Measurements from ENCODE around the gene SLC7A14. TPM values are rescaled to one million over a fixed set of nuclear protein-coding genes. Genes with fewer than 3 reads are reported as not detected.

Gene SLC7A14
- total and polyA plus RNA-seq, 2 donors (not counting 3 experiments of a cell fraction or from before 2014, with no cell fraction given) = 0.07 to 0.57 TPM

DNA sequence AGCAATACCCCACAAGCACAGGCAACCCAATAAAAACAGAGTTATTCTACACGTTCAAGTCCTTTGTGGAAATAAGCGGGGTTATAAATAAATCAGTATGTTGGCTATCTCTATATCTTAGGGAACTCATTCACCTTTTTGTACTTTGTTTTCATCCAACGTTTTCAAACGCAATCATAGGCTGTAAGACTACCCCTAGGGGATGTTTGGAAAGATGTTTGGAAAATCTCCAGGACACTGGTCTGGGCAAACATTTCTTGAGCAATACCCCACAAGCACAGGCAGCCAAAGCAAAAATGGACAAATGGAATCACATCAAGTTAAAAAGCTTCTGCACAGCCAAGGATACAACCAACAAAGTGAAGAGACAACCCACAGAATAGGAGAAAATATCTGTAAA, 97.1 kb downstream of the SLC7A14 start:
- TF ChIP-seq EZH2 (IDR thresholded peaks at IDR 0.05; ENCODE audit: borderline replicate concordance, low read depth, low read length, severe bottlenecking) = no peak
- TF ChIP-seq POLR2A (IDR thresholded peaks at IDR 0.05; ENCODE audit: low read depth, low read length) = no peak
- TF ChIP-seq FOS (IDR thresholded peaks at IDR 0.05; ENCODE audit: borderline replicate concordance, insufficient read depth, low read length) = no peak
- TF ChIP-seq GATA2 (IDR thresholded peaks at IDR 0.05; ENCODE audit: insufficient read depth, insufficient read length, low read depth, low read length) = no peak
- TF ChIP-seq POLR2AphosphoS5 (IDR thresholded peaks at IDR 0.05; ENCODE audit: insufficient read depth, low read depth, low read length) = no peak
- TF ChIP-seq, protein P1, sequence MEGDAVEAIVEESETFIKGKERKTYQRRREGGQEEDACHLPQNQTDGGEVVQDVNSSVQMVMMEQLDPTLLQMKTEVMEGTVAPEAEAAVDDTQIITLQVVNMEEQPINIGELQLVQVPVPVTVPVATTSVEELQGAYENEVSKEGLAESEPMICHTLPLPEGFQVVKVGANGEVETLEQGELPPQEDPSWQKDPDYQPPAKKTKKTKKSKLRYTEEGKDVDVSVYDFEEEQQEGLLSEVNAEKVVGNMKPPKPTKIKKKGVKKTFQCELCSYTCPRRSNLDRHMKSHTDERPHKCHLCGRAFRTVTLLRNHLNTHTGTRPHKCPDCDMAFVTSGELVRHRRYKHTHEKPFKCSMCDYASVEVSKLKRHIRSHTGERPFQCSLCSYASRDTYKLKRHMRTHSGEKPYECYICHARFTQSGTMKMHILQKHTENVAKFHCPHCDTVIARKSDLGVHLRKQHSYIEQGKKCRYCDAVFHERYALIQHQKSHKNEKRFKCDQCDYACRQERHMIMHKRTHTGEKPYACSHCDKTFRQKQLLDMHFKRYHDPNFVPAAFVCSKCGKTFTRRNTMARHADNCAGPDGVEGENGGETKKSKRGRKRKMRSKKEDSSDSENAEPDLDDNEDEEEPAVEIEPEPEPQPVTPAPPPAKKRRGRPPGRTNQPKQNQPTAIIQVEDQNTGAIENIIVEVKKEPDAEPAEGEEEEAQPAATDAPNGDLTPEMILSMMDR (IDR thresholded peaks at IDR 0.05; ENCODE audit: extremely low read depth in 1 of 2, insufficient read depth in 1 of 2, low read depth in 1 of 2, low read length in 2 of 2) = no peak
- TF ChIP-seq MYC (IDR thresholded peaks at IDR 0.05; ENCODE audit: low read depth, low read length) = no peak
- no peak for TF ChIP-seq JUN (IDR thresholded peaks at IDR 0.05; ENCODE audit: borderline replicate concordance, insufficient read depth, insufficient read length, low read depth)
- TF ChIP-seq, protein P2, sequence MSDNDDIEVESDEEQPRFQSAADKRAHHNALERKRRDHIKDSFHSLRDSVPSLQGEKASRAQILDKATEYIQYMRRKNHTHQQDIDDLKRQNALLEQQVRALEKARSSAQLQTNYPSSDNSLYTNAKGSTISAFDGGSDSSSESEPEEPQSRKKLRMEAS (IDR thresholded peaks at IDR 0.05; ENCODE audit: insufficient read depth, insufficient read length) = no peak
- no peak for FAIRE-seq
- dilution Hi-C loops (cut with MboI; ENCODE audit: extremely low pct_ligation_motif_present, low sequenced_read_pairs) = no loop called here

More for the DNA sequence above, 97.1 kb downstream of the SLC7A14 start:
- Histone ChIP-seq H3K36me3 (ENCODE audit: control insufficient read depth in 2 of 2, extremely low read depth in 1 of 2, insufficient read depth in 2 of 2, low read length in 2 of 2) (no peaks in the 10 kb centered on the region), H4K20me1 (replicated peaks; ENCODE audit: control insufficient read depth, extremely low read depth, insufficient read depth, low read length) (no peaks in the 10 kb centered on the region), H3K27me3 (ENCODE audit: control insufficient read depth in 2 of 2, insufficient read depth in 2 of 2, low read length in 2 of 2) (no peaks in the 10 kb centered on the region), H3K9me1 (replicated peaks; ENCODE audit: control insufficient read depth, extremely low read depth, insufficient read depth, low read length) (no peaks in the 10 kb centered on the region), H3K9ac (replicated peaks; ENCODE audit: extremely low read depth, insufficient read depth, low read length) (no peak overlapping the region), H3K79me2 (ENCODE audit: control insufficient read depth, insufficient read depth, low read length) (no peaks in the 10 kb centered on the region), H3K4me3 (replicated peaks in 1 of 3; ENCODE audit: insufficient read depth in 1 of 3, low read depth in 1 of 3, low read length in 3 of 3) (no peak overlapping the region), H3K9me3 (replicated peaks; ENCODE audit: control insufficient read depth, insufficient read depth, low read length) (no peaks in the 10 kb centered on the region), H3K4me2 (ENCODE audit: insufficient read depth, low read length) (no peak overlapping the region), H2AFZ (ENCODE audit: low read depth, low read length) (no peak overlapping the region), H3K27ac (ENCODE audit: insufficient read depth, low read depth, low read length) (no peak overlapping the region), H3K4me1 (ENCODE audit: control insufficient read depth, extremely low read depth, insufficient read depth, low read length) (no peaks in the 10 kb centered on the region)
- CTCF ChIA-PET = no interaction called here
- no peak for DNase-seq (ENCODE audit: low read depth, low spot score)
- no TSS peak for BruUV-seq (replicated peaks)
- intact Hi-C loops (cut with micrococcal nuclease) = no loop called here
- POLR2A ChIA-PET = no interaction called here
